ENCODE data around the gene COX5A. TPM values are rescaled to one million over a fixed set of nuclear protein-coding genes. Genes with fewer than 3 reads are reported as not detected.
"Not testable (repeated sequence)": the region's sequence is repeated elsewhere in the genome, so short reads cannot be mapped to it uniquely, and the experiment has no call there.

COX5A gene
- total RNA-seq, 1 donor from 2014 or later, result 143 TPM

- peak; percentile 71 for DNase-seq
These were observed 18.1 kb upstream of the COX5A start for GRCh38 chr15:74955796-74956647.

- DNase-seq, result no peak
These were observed 17.1 kb upstream of the COX5A start for GRCh38 chr15:74955017-74955416.

DNA sequence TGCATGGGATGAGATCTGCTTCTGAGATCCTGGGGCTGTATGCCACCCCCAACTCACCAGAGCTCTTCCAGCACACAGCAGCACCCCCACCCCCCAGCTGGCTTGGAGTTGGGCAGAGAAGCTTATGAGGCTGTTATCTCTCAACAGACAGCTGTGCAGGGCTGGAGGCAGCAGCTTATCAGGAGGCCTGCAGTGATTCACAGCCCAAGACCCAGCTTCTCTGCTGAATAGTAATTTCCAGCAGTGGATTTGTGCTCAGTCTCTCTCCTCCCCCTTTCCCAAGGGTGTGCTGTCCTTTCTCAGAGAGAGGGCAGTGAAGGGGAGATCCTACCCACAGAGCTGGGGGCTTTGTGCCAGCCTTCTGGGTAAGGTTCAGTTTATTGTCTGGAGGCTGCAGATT is 16.6 kb upstream of the COX5A start:
- DNase-seq, result no peak

DNA sequence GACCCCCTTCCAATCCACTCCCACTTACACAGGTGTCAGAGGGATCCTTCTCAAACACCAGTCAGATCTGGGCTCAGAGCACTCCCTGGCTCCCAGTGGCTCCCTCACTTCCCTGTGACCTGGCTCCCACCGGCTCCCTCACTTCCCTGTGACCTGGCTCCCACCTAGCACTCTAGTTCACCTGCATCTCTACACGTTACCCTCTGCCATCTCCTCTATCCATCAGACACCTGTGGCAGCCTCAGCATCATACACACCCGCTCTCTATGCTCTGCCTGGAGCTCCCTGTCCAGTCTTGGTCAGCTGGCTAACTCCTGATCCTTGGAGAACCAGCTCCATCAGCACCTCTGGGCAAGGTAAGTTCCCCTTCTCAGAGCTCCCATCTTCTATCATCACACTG is 13.1 kb upstream of the COX5A start:
- DNase-seq, result no peak

DNA sequence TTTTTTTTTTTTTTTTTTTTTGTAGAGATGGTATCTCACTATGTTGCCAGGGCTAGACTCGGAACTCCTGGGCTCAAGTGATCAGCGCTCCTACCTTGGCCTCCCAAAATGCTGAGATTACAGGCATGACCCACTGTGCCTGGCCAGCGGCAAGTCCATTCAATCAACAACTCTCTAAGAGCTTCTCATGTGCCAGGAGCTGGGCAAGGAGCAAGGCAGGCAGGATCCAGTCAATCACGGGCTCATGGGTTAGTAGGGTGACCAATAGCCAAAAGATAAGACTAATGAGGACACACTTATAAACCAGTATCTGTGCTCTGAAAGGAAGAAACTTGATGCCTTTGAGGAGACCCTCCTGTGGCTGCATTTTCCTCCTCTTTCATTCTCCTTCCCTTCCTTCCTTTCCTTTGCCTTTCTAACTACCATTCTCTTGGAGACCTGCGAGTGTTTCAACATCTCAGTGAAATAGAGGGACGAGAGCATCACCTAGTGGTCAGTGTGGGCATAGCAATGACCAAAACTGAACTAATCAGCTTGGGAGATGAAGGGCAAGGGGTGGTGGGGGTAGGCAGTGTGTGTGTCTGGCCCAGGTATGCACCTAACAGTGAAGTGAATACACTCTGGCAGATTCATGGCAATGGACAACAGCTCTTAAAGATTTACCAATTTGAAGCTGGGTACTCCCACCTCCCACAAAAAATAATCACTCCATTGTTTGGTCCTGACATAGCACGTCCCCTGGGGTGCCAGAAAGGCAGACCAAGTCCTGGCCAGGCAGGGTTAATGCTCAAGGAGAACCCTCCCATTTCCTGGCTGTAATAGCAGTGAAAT is 12.4 kb upstream of the COX5A start:
- DNase-seq, result peak; percentile 91

DNA sequence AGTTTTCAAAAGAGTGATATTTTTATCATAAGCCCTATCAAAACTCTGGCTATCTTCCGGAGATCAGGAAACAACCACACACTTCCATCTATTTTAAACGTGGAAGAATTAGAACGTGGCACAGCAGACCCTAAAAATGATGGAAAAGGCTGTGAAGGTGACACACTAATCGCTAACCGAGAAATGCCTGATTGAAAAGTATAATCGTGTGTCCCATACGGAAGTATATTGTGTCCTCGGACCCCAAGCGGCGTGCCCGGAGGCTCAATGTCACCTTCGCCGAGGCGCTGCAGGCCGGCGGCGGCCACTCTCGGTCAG is 642 bp downstream of the COX5A start:
- no peak for DNase-seq

DNA sequence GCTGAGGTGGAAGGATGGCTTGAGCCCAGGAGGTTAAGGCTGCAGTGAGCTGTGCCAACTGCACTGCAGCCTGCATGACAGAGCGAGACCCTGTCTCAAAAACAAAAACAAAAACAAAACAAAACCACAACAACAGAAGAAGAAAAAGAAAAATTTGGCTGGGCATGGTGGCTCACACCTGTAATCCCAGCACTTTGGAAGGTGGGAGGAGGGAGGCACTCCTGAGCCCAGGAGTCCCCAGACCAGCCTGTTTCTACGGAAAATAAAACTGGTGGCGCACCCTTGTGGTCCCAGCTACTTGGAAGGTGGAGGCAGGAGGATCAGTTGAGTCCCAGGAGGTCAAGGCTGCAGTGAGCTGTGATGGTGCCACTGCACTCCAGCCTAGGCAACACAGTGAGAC is 2.7 kb downstream of the COX5A start:
- not testable (repeated sequence) for DNase-seq

DNA sequence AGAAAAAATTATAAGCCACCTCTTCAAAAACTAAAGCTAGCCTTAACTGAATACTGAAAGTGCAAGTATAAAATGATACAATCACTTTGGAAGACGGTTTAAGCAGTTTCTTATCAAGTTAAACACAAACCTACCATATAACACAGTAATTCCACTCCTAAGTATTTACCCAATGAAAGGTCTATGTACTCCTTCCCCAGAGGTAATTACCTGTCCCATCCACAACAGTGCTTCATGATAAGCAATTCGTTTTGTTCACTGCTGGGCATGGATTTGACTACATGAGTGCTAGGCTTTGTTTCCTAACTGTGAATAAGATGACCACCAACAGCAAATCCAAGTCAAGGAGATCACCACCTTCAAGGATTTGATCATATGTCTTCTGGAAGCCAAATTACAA is 4.3 kb downstream of the COX5A start:
- DNase-seq, result no peak

DNA sequence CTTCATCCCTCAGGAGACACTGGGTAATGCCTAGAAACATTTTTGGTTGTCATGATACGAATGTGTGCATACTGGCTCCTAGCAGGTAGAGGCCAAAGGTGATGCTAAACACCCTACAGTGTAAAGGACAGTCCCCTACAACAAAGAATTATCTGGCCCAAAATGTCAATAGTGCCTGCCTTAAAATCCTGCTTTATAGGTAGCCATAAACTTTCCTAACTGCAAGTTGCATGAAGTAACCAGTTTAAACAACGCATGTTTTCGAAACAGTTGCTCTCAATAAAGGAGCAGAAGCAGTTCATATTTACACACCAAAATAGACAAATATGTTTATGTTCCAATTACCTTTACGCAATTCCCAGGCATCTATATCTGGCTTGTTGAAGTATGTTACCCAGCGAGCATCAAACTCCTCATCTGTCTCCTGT is 9.1 kb downstream of the COX5A start:
- DNase-seq, result no peak

GRCh38 chr15:74924525-74924924 is 13.3 kb downstream of the COX5A start:
- DNase-seq, result no peak

DNA sequence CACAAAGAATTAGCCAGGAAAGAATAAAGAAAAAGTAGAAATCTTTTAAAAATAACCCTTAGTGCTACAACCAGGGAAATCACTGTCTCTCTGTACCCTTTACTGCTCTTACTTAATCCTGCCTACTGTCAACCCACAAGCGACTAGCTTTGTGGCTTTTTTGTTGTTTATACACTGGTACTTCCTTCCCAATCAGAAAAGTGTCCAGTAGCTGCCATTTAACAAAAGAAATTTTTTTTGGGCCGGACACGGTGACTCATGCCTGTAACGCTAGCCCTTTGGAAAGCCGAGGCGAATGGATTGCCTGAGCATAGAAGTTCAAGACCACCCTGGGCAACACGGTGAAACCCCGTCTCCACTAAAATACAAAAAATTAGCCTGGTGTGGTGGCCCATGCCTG is 17.4 kb downstream of the COX5A start:
- no peak for DNase-seq

GRCh38 chr15:74917676-74918075 is 20.2 kb downstream of the COX5A start:
- DNase-seq, result no peak

GRCh38 chr15:74913799-74914198 is 24.1 kb downstream of the COX5A start:
- not testable (repeated sequence) for DNase-seq

DNA sequence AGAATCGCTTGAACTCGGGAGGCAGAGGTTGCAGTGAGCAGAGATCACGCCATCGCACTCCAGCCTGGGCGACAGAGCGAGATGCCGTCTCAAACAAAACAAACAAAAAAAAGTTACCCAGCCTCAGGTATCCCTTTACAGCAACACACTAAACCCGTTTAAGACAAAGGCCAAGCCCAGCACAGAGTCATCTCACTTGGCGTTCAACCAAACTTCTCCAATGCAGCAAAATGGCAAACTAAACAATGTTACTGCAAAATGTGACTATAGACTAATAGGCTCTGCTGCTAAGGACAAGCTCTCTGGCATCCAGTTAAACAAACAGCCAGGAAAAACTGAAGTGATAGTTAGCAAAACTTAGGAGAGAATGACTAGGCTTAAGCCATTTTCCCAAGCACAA is 24.8 kb downstream of the COX5A start:
- no peak for DNase-seq

DNA sequence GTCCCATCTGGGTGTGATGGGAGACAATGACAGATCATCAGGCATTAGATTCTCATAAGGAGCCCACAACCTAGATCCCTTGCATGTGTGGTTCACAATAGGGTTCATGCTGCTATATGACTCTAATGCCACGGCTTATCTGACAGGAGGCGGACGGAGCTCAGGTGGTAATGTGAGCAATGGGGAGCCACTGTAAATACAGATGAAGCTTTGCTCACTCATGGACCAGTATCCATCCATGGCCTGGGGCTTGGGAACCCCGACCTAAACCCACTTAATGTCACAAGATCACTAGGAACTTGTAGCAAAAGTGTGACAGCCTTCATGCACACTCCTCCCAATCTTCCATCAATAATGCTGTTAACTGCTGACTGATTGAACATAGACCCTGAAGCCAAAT is 29.2 kb downstream of the COX5A start:
- no peak for DNase-seq

GRCh38 chr15:74907163-74907870 is 30.6 kb downstream of the COX5A start:
- DNase-seq, result no peak

DNA sequence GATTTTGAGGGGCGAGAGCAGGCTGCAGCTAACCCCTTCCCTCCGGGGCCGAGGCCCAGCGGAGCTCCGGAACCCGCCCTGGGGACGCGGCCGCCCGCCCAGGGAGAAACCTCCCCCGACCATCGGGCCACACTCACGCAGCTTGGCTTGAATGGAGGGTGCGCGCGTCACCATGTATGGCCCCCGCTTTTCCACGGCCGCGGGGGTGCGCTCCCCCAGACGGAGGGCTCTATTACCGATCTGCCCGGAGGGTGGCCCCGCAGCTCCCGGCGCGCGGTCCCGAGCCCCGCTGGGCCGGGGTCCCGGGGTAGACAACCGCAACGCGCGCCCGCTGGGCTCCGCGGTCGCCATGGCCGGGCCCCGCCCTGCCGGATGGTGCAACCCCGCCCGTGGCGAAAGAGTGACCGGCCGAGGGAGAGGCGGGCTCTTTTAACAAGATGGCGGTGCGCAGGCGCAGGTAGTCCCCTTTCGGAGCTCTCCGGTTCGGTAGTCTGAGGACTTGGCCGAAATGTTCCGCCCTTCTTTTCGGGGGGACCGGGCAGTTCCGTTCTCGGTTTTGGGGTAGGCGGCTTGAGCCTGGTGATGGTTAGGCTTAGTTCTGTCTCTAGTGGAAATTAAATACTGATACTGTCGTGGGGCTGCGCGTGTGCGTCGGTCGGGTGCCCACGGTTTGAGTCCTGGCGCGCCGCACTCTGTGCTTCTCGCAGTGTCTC is 31.3 kb downstream of the COX5A start, which contains the start of gene FAM219B:
FAM219B (minus strand) TSS at position 402 of the 713 bp plus-strand sequence; CDS start at position 351, 51 bp downstream.
- DNase-seq, result peak; percentile 97

GRCh38 chr15:74906067-74906449 is 31.8 kb downstream of the COX5A start:
- DNase-seq, result peak; percentile 45

- DNase-seq, result no peak
These were observed 33.6 kb downstream of the COX5A start for GRCh38 chr15:74904190-74904805.

GRCh38 chr15:74903676-74904075 is 34.2 kb downstream of the COX5A start:
- no peak for DNase-seq

- DNase-seq, result no peak
These were observed 35.4 kb downstream of the COX5A start for GRCh38 chr15:74902295-74903075.

Measured in tongue (tissue), 2 donors.